GM19099 (cell line): ENCODE data around the gene TNS4.

Experiments
- POLR2A ChIP-seq: IDR thresholded peaks from 3 replicates; pipeline ENCODE4 v1.6.1; 2011; ENCODE audit warnings: low read depth; ENCODE audit not compliant: insufficient read length; ENCODE audit errors: extremely low read depth

TNS4 gene

DNA sequence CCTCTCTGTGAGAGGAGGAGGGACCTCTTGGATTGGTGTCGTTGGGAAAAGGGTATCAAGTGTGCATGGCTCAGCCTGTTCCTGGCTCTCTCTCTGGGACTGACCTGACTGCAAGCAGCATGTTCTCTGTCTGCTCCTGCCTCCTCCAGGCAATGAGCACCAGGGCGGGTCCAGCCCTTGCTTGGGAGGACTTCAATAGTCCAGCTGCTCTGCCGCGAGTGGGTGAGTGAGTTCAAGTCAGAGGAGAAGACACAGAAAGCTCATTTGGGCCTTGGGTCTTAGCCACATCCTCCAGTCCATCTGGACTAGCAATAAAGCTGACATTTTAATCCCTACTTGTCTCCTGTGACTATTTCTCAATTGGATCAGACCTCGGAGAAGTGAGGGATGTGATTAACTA, 25.2 kb upstream of the TNS4 start:
- TF ChIP-seq POLR2A = no peak

DNA sequence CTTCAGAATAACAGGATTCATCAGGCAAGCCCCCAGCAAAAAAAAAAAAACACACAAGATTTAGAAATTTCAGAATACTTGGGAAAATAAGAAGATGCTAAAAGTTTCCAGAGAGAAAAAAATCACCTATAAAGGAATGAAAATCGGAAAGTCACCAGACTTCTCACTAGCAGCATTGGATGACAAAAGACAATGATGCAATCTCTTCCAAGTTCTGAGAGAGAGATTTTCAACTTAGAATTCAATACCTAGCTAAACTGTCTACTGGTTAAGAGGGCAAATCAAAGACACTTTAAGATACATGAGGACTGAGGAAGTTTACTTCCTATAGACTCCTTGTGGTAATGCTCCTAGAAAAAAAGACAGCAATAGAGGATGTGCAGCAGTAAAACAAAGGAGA, 23.9 kb upstream of the TNS4 start:
- TF ChIP-seq POLR2A = no peak

DNA sequence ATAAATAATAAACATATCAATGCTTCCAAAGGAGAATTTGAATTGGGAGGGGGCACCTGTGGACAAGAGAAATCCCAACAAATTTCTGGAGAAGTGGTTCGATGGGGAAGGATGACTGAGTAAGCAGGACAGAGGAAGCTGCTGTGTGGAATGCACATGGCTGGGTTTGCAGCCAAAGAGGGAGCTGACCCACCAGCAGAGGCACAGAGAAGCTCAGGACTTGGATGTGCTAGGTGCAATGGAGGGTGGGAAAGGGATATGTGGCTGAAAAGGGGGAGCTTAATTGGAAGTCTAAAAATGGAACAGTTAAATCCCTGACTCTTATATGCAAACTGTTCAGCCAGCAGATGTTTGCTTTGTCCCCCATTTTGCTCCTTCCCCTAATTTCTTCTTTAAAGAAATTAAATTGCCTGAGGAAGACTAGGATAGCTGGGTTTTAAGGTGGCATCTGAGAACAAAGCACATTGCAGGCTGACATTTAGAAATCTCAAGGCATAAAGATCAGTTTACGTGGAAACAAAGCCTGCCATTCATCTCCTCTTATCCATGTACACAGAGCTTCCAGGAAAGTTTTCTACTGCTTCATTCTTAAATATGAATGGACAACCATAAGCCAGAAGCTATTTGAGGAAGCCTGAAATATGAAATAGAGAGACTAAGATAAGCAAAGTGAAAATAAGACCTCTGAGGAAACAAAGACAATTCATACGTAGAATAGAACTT, 23.0 kb upstream of the TNS4 start:
- TF ChIP-seq POLR2A = no peak

- no peak for TF ChIP-seq POLR2A
Measured at GRCh38 chr17:40522961-40523310, 21.5 kb upstream of the TNS4 start.

DNA sequence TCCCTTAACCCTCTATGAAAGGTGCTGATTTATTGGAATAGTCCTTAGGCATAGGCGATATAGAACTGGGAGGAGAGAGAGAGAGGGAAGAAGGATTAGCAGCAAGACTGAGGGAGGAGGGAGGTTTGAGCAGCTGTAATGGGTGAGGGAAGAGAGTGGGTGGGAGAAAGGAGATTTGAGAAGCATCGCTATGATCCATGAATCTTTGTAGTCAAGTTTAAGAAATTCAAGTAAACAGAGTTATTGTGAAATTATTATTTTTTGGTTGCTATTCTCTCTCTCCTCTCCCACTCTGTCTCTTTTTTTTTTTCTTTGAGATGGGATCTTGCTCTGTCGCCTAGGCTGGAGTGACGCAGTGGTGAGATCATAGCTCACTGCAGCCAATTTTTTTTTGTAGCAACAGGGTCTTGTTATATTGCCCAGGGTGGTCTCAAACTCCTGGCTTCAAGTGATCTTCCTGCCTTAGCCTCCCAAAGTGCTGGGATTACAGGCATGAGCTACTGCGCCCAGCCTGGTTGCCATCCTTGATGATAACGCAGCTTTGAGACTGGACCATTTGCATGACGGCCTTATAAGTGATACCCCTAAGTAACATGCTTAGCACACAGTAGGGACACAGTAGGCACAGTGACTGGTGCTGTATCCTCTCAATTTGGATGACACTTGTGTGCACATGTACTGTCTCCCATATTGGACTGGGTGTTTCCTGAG, 21.0 kb upstream of the TNS4 start:
- no peak for TF ChIP-seq POLR2A

DNA sequence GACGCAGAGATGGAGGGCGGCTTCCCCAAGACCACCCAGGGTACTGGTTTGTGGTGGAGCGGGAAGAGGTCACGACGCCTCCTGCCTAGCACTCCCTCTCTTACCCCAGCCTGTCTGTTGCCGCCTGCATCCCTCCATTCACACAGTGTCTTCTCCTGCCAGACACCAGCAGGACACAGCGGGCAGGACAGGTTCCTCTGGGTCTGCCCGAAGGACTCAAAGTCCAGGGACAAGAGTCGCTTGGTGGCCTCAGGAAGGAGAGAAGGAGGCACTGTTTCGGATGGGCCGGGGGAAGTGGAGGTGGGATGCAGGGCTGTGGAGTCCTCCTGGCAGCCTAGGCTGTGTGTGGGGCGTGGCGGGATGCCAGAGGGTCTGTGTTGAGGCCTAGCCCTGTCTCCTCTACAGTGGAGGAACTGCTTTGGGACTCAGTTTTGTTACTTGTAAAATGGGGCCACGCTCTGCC, 19.6 kb upstream of the TNS4 start:
- TF ChIP-seq POLR2A = no peak

GRCh38 chr17:40519089-40519775, 17.8 kb upstream of the TNS4 start:
- TF ChIP-seq POLR2A = no peak

DNA sequence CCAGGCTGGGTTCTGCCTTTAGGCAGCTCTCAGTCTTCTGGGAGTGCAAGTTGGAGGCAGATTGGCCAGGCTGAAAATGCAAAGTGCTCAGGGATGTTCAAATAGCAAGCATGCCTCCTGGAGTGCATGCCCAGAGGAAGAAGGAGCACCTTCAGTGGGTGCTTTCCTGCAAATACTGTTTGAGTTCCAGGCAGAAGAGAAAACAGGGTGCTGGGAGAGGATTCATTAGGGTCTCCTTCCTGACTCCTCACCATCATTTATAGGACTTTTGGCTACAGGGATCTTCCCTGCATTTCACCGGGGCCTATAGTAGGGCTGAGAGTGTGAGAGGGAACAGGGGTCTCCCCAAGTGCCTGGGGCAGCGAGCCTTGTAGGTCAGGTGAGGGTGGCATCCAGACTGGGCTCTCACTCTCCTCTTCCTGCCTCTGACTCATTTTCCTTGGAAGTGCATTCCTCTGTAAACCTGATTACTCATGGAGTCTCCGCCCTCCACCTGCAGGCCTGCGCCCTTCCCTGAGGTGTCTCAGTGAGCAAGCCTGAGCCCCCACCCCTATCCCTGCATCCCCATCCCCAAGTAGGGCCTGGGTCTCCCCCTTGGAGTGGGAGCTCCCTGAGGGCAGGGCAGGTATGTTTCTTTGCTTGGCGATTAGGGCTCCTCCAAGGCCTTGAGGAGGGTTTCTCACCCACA, 17.1 kb upstream of the TNS4 start:
- TF ChIP-seq POLR2A = no peak

GRCh38 chr17:40517981-40518380, 16.6 kb upstream of the TNS4 start:
- TF ChIP-seq POLR2A = no peak

GRCh38 chr17:40517286-40517662, 15.9 kb upstream of the TNS4 start:
- no peak for TF ChIP-seq POLR2A

- TF ChIP-seq POLR2A = no peak
Measured at GRCh38 chr17:40516581-40517285, 15.3 kb upstream of the TNS4 start.

GRCh38 chr17:40515491-40516041, 14.1 kb upstream of the TNS4 start:
- TF ChIP-seq POLR2A = no peak

DNA sequence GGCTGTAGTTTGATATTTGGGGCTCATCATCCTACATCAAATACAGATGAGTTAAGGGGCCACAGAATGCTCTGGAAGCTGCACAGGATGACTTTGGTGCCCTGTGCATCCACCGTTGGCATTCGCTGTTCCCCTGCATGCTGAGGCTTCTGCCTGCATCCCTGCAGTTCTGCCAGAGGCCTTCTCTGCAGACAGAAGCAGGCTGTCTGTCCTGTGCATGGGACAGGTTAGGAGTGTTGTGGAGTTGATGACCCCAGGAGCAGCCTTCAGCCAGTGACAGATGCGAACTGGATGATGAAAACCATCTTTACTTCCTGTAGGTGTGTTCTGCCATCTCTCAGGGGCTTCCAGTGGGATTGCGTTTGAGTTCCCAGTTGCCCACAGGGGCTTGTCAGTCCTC, 13.6 kb upstream of the TNS4 start:
- TF ChIP-seq POLR2A = no peak
